ENCODE results near the gene PLD3.
A peak's percentile ranks its signal among the peaks of the same experiment; 100 is the strongest.
"Not testable (repeated sequence)": the region's sequence is repeated elsewhere in the genome, so short reads cannot be mapped to it uniquely, and the experiment has no call there.

Gene PLD3

DNA sequence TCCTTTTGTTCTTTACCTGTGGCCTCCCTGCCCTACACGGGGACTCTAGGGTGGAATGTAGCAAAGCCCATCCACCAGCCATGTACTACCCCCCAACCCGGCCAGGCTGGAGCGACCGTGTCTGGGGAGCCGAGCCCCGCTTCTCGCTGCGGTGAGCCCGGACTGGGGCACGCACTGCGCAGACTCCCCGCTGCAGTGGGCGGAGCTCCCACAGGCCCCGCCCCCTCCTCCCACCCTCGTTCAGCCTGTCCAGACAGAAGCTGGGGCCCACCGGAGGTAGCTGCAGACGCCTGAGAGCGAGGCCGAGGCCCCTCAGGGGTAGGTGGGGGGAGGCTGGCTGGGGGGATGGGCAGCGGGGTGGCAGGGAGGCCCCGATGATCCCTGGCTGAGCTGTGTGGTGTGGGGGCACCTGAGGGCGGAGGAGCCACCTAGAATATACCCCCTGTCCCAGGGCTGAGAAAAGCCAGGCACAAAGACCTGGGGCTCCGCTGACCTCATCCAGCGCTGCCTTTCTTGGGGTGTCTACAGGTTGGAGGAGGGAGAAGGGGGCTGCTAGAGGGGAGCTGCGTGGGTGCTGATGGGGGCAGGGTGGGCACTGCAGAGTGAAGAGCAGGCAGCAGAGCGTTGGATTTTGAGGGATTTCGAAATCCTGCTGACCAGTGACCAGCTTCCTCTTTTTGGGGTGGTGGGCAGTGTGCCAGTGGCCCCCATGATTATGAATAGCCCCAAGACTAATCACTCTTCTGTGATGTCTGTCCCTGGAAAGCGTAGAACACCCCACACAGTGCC is 17.3 kb downstream of the PLD3 start:
- H3K36me3 Mint-ChIP-seq (ENCODE audit: low read depth): peaks cover 5% of the 10 kb centered on the region
- peaks cover 19% of the 10 kb centered on the region for H3K4me1 Mint-ChIP-seq (ENCODE audit: low read depth)
- H3K4me3 Mint-ChIP-seq: peak overlapping the region; percentile 41
- H3K9me3 Mint-ChIP-seq: no peaks in the 10 kb centered on the region
- H3K27me3 Mint-ChIP-seq: no peaks in the 10 kb centered on the region
- peak overlapping the region; percentile 33 for H3K27ac Mint-ChIP-seq

GRCh38 chr19:40366697-40367561 is 18.4 kb downstream of the PLD3 start:
- H3K4me3 Mint-ChIP-seq: no peak overlapping the region
- H3K4me1 Mint-ChIP-seq (ENCODE audit: low read depth): peaks cover 19% of the 10 kb centered on the region
- H3K27me3 Mint-ChIP-seq: no peaks in the 10 kb centered on the region
- peaks cover 4% of the 10 kb centered on the region for H3K36me3 Mint-ChIP-seq (ENCODE audit: low read depth)
- H3K27ac Mint-ChIP-seq: no peak overlapping the region
- no peaks in the 10 kb centered on the region for H3K9me3 Mint-ChIP-seq

GRCh38 chr19:40367577-40368434 is 19.3 kb downstream of the PLD3 start:
- H3K4me3 Mint-ChIP-seq: no peak overlapping the region
- H3K9me3 Mint-ChIP-seq: no peaks in the 10 kb centered on the region
- peaks cover 4% of the 10 kb centered on the region for H3K36me3 Mint-ChIP-seq (ENCODE audit: low read depth)
- no peak overlapping the region for H3K27ac Mint-ChIP-seq
- H3K27me3 Mint-ChIP-seq: no peaks in the 10 kb centered on the region
- H3K4me1 Mint-ChIP-seq (ENCODE audit: low read depth): peaks cover 14% of the 10 kb centered on the region

- Mint-ChIP-seq H3K27me3 (no peaks in the 10 kb centered on the region), H3K9me3 (no peaks in the 10 kb centered on the region), H3K36me3 (ENCODE audit: low read depth) (peaks cover 4% of the 10 kb centered on the region), H3K27ac (no peak overlapping the region), H3K4me1 (ENCODE audit: low read depth) (peaks cover 7% of the 10 kb centered on the region), H3K4me3 (no peak overlapping the region)
These were observed 21.3 kb downstream of the PLD3 start for GRCh38 chr19:40369797-40370196.

GRCh38 chr19:40370253-40370652 is 21.8 kb downstream of the PLD3 start:
- H3K27me3 Mint-ChIP-seq; H3K36me3 Mint-ChIP-seq (ENCODE audit: low read depth); H3K9me3 Mint-ChIP-seq; H3K4me1 Mint-ChIP-seq (ENCODE audit: low read depth); H3K27ac Mint-ChIP-seq; H3K4me3 Mint-ChIP-seq: not testable (repeated sequence)

DNA sequence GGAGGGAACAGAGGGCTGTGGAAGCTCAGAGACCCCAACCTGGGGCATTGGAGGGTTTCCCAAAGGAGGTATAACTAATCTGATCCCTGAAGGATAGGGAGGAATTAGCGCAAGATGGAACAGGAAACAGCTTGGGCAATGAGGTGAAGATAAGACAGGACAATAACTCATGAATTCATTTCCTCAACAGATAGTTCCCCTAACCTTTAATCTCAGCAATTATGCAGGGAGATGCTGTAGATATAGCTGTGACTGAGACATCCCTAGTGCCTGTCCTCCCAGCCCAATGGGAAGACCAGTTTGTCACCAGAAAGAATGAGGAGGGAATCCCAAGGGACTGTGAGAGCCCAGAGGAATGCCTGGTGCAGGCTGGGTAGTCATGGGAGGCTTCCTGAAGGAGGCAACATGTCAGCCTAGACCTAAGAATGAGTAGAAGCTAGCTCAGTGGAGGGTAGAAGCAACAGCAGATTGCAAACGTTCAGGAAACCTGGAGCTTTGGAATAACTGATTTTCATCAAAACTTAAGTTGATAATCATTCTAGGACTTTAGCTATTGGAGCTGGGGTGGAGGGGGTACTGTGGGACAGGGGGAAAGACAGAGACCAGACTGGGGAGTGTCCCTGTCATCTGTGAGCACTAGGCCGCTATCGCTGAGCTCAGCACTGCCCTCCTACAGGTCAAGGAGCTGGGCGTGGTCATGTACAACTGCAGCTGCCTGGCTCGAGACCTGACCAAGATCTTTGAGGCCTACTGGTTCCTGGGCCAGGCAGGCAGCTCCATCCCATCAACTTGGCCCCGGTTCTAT is 22.7 kb downstream of the PLD3 start:
- no peaks in the 10 kb centered on the region for H3K9me3 Mint-ChIP-seq
- no peaks in the 10 kb centered on the region for H3K27me3 Mint-ChIP-seq
- H3K27ac Mint-ChIP-seq: no peak overlapping the region
- no peak overlapping the region for H3K4me3 Mint-ChIP-seq
- peaks cover 7% of the 10 kb centered on the region for H3K36me3 Mint-ChIP-seq (ENCODE audit: low read depth)
- no peaks in the 10 kb centered on the region for H3K4me1 Mint-ChIP-seq (ENCODE audit: low read depth)

DNA sequence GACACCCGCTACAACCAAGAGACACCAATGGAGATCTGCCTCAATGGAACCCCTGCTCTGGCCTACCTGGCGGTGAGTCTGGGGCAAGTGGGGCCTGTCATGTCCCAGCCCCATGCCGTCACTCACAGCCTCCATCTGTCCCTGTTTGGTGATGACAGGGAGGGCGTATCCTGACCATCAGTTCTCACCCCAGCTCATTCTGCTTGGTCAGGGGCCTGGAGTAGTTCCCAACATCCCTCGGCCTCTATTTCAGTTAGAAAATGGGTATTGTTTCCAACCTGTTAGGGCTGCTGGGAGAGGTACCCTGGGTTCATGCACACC is 23.3 kb downstream of the PLD3 start:
- Mint-ChIP-seq H3K36me3 (ENCODE audit: low read depth) (peaks cover 7% of the 10 kb centered on the region), H3K9me3 (no peaks in the 10 kb centered on the region), H3K27ac (no peak overlapping the region), H3K27me3 (no peaks in the 10 kb centered on the region), H3K4me1 (ENCODE audit: low read depth) (no peaks in the 10 kb centered on the region), H3K4me3 (no peak overlapping the region)

GRCh38 chr19:40374084-40374483 is 25.6 kb downstream of the PLD3 start:
- peaks cover 3% of the 10 kb centered on the region for H3K36me3 Mint-ChIP-seq (ENCODE audit: low read depth)
- H3K9me3 Mint-ChIP-seq: no peaks in the 10 kb centered on the region
- no peaks in the 10 kb centered on the region for H3K27me3 Mint-ChIP-seq
- H3K27ac Mint-ChIP-seq: no peak overlapping the region
- no peaks in the 10 kb centered on the region for H3K4me1 Mint-ChIP-seq (ENCODE audit: low read depth)
- no peak overlapping the region for H3K4me3 Mint-ChIP-seq

DNA sequence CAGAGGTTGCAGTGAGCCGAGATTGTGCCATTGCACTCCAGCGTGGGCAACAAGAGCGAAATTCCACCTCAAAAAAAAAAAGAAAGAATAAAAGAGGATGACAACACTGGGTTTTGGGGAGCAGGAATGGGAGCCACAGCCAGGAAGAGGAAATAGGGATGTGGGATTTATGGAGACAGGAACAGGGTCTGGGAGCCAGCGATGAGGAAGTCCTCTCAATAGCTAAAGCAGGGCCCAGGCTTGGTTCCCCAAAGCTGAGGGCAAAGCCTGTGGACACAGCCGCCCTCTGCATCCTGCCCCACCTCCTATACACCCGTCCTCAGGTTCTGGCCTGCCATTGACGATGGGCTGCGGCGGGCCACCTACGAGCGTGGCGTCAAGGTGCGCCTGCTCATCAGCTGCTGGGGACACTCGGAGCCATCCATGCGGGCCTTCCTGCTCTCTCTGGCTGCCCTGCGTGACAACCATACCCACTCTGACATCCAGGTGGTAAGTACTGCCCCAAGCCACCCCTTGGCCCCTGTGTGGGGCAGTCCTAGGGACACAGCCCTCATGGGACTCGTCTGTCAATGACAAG is 27.9 kb downstream of the PLD3 start:
- Mint-ChIP-seq H3K4me3 (no peak overlapping the region), H3K36me3 (ENCODE audit: low read depth) (peaks cover 3% of the 10 kb centered on the region), H3K27ac (no peak overlapping the region), H3K4me1 (ENCODE audit: low read depth) (no peaks in the 10 kb centered on the region), H3K9me3 (no peaks in the 10 kb centered on the region), H3K27me3 (no peaks in the 10 kb centered on the region)

DNA sequence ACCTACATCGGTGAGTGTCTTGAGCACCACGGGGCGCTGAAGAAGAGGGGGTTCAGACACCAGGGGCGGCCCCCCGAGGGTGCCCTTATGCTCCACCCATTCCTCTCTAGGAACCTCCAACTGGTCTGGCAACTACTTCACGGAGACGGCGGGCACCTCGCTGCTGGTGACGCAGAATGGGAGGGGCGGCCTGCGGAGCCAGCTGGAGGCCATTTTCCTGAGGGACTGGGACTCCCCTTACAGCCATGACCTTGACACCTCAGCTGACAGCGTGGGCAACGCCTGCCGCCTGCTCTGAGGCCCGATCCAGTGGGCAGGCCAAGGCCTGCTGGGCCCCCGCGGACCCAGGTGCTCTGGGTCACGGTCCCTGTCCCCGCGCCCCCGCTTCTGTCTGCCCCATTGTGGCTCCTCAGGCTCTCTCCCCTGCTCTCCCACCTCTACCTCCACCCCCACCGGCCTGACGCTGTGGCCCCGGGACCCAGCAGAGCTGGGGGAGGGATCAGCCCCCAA is 29.4 kb downstream of the PLD3 start:
- H3K4me3 Mint-ChIP-seq: no peak overlapping the region
- no peak overlapping the region for H3K27ac Mint-ChIP-seq
- no peaks in the 10 kb centered on the region for H3K9me3 Mint-ChIP-seq
- peaks cover 3% of the 10 kb centered on the region for H3K36me3 Mint-ChIP-seq (ENCODE audit: low read depth)
- no peaks in the 10 kb centered on the region for H3K27me3 Mint-ChIP-seq
- H3K4me1 Mint-ChIP-seq (ENCODE audit: low read depth): no peaks in the 10 kb centered on the region

- Mint-ChIP-seq H3K9me3 (no peaks in the 10 kb centered on the region), H3K4me1 (ENCODE audit: low read depth) (no peaks in the 10 kb centered on the region), H3K36me3 (ENCODE audit: low read depth) (peaks cover 3% of the 10 kb centered on the region), H3K27me3 (no peaks in the 10 kb centered on the region), H3K4me3 (no peak overlapping the region), H3K27ac (no peak overlapping the region)
These were observed 30.0 kb downstream of the PLD3 start for GRCh38 chr19:40378509-40378908.

DNA sequence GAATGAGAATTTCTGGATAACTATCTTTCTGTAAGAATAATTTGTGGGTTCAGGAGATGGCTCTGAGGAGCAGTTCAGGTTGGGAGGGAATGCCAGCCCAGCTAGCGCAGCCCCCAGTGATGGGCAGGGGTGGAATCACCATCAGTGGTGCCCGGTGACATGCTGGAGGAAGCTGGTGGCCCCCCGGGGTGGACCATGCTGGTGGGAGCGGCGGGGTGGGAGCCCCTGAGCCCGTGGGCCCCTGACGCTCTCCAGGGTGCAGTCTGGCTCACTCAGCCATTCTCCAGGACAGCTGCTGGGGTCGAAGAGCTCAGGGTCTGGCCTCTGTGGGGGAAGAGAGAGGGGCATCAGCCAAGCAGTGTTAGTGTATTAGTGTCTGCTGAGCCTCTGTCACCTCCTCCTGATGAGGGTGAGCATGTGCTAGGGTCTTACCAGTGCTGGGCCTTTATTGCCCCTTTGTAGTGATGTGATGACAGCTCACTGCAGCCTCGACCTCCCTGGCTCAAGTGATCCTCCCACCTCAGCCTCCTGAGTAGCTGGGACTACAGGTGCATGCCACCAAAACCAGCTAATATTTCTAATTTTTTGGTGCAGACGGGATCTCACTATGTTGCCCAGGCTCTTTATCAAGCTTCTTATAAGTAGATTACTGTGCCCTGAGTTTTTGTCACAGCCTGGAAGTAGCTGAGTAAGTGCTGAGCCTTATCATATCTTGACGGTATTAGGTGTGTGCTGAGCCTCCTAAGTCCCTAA is 31.1 kb downstream of the PLD3 start:
- Mint-ChIP-seq H3K4me3 (no peak overlapping the region), H3K4me1 (ENCODE audit: low read depth) (no peaks in the 10 kb centered on the region), H3K27ac (no peak overlapping the region), H3K9me3 (no peaks in the 10 kb centered on the region), H3K36me3 (ENCODE audit: low read depth) (peaks cover 3% of the 10 kb centered on the region), H3K27me3 (no peaks in the 10 kb centered on the region)

DNA sequence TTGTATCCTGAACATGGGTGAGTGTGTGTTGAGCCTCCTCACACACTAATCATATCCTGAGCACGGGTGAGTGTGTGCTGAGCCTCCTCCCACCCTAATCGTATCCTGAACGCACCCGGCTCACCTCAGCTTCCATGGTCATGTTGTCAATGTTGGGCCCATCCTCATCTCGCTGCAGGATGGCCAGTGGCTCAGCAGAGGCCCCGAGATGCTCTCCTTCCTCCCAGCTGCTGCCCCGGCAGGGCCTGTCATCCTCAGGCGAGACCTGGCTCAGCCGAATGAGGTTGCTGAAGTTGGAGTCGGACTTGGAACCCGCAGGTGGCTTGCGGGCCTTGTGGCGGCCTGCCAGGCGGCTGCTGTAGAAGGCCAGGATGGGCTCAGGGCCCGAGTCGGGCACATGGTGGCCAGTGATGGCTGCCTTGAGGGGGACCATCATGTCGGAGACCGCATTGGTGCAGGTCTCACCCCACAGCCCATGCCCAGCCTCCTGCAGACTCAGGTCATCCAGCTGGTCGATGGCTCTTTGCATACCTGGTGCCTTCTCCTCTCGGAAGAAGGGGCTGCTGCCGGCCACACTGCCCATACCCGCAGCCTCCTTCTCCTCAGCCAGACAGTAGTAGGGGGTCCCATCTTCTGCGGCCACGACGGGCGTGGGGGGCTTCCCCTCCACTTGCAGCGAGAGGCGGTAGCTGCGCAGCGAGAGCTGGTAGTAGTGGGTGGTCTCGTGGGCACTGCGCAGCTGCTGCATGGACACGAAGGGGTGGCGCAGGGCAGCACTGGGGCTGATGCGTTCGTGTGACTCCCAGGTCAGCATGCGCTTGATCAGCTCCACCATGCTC is 31.9 kb downstream of the PLD3 start:
- H3K27ac Mint-ChIP-seq: no peak overlapping the region
- no peaks in the 10 kb centered on the region for H3K4me1 Mint-ChIP-seq (ENCODE audit: low read depth)
- H3K36me3 Mint-ChIP-seq (ENCODE audit: low read depth): peaks cover 3% of the 10 kb centered on the region
- no peaks in the 10 kb centered on the region for H3K9me3 Mint-ChIP-seq
- H3K4me3 Mint-ChIP-seq: no peak overlapping the region
- no peaks in the 10 kb centered on the region for H3K27me3 Mint-ChIP-seq
